IMR-90 (cell line): ENCODE measurements around the gene XPA. TPM values are rescaled to one million over a fixed set of nuclear protein-coding genes. Genes with fewer than 3 reads are reported as not detected.

Experiments
- ATAC-seq: fragments of 200-7000 bp; cut with Tn5 transposase; 2 replicates; pipeline ENCODE4 v1.9.1; 2020; ENCODE audit warnings: low read depth, mild to moderate bottlenecking, moderate library complexity
- BruUV-seq: library from RNA; stranded (reverse); fragments of 400-500 nt; replicated peaks from 2 replicates; lab custom pipeline; 2021; lab: Mats Ljungman, UMichigan
- CTCF ChIA-PET: fragments of 300-600 bp; formaldehyde crosslinking; extraction: SDS; loops from one replicate; lab custom pipeline; 2021; ENCODE audit warnings: antibody characterized with exemption; lab: Yijun Ruan, JAX
- POLR2A ChIA-PET: fragments of 300-600 bp; sonication (Branson Sonifier 250); formaldehyde crosslinking; loops from one replicate; lab custom pipeline; 2022; ENCODE audit warnings: antibody characterized with exemption; ENCODE audit not compliant: unreplicated experiment; lab: Charles Lee
- DNase-seq: peaks from one replicate; pipeline ENCODE4 v3.0.0; 2013
- H2AFZ ChIP-seq: replicated peaks from 2 replicates; pipeline ENCODE3; 2013; ENCODE audit warnings: low read length, mild to moderate bottlenecking; ENCODE audit not compliant: poor library complexity
- H2AK5ac ChIP-seq: 2 replicates; pipeline ENCODE4 v1.6.1; 2013; ENCODE audit warnings: low read depth, low read length, inconsistent platforms
- H2AK9ac ChIP-seq: replicated peaks from 2 replicates; pipeline ENCODE3; 2013; ENCODE audit warnings: mild to moderate bottlenecking, low read depth, low read length, moderate library complexity; ENCODE audit not compliant: poor library complexity
- H2BK120ac ChIP-seq: 2 replicates; pipeline ENCODE4 v1.6.1; 2013; ENCODE audit warnings: low read depth, low read length, inconsistent platforms
- H2BK15ac ChIP-seq: 3 replicates; pipeline ENCODE4 v1.6.1; 2013; ENCODE audit warnings: low read depth, low read length, inconsistent platforms
- H2BK20ac ChIP-seq: 2 replicates; pipeline ENCODE4 v1.6.1; 2013; ENCODE audit warnings: low read depth, mild to moderate bottlenecking, inconsistent platforms, low read length, moderate library complexity
- H2BK5ac ChIP-seq: 2 replicates; pipeline ENCODE4 v1.6.1; 2013; ENCODE audit warnings: mild to moderate bottlenecking, low read depth, low read length, inconsistent platforms; ENCODE audit not compliant: poor library complexity, severe bottlenecking
- H3K14ac ChIP-seq: replicated peaks from 2 replicates; pipeline ENCODE4 v1.6.1; 2013; ENCODE audit warnings: low read depth, low read length, inconsistent platforms
- H3K18ac ChIP-seq: 2 replicates; pipeline ENCODE4 v1.6.1; 2013; ENCODE audit warnings: low read depth, low read length, control low read depth
- H3K23ac ChIP-seq: 2 replicates; pipeline ENCODE4 v1.6.1; 2013; ENCODE audit warnings: low read depth, low read length, inconsistent platforms
- H3K27ac ChIP-seq: 2 replicates; pipeline ENCODE4 v1.5.1; 2013; ENCODE audit warnings: mild to moderate bottlenecking, control low read depth, low read length; ENCODE audit not compliant: insufficient read depth
- H3K27me3 ChIP-seq: 2 replicates; pipeline ENCODE4 v1.6.1; 2013; ENCODE audit warnings: low read length; ENCODE audit not compliant: control insufficient read depth, insufficient read depth
- H3K36me3 ChIP-seq: 2 replicates; pipeline ENCODE4 v1.6.1; 2013; ENCODE audit warnings: low read length, mixed read lengths; ENCODE audit not compliant: control insufficient read depth, insufficient read depth
- H3K4ac ChIP-seq: 2 replicates; pipeline ENCODE4 v1.6.1; 2013; ENCODE audit warnings: low read depth, low read length, inconsistent platforms
- H3K4me1 ChIP-seq: 2 replicates; pipeline ENCODE4 v1.6.1; 2013; ENCODE audit warnings: low read length, mixed read lengths; ENCODE audit not compliant: control insufficient read depth, insufficient read depth
- H3K4me2 ChIP-seq: 2 replicates; pipeline ENCODE4 v1.6.1; 2013; ENCODE audit warnings: low read depth, mild to moderate bottlenecking, control low read depth, low read length, moderate library complexity
- H3K4me3 ChIP-seq: 2 replicates; pipeline ENCODE4 v1.5.1; 2013; ENCODE audit warnings: low read depth, mild to moderate bottlenecking, control low read depth, low read length, moderate library complexity; ENCODE audit not compliant: insufficient read depth
- H3K56ac ChIP-seq: 2 replicates; pipeline ENCODE4 v1.6.1; 2013; ENCODE audit warnings: low read length, inconsistent platforms; ENCODE audit not compliant: insufficient read depth; ENCODE audit errors: extremely low read depth
- H3K79me1 ChIP-seq, 2 experiments: 2 replicates each; pipeline ENCODE4 v1.6.1; 2013; ENCODE audit warnings: low read length in 2 of 2, inconsistent platforms in 1 of 2, low read depth in 1 of 2
- H3K9ac ChIP-seq: 2 replicates; pipeline ENCODE4 v1.6.1; 2013; ENCODE audit warnings: low read depth, low read length, control low read depth
- H3K9me1 ChIP-seq: 2 replicates; pipeline ENCODE4 v1.6.1; 2013; ENCODE audit warnings: low read length, inconsistent platforms; ENCODE audit not compliant: insufficient read depth
- H3K9me3 ChIP-seq: 2 replicates; pipeline ENCODE4 v1.6.1; 2013; ENCODE audit warnings: low read length; ENCODE audit not compliant: control insufficient read depth, insufficient read depth
- H4K20me1 ChIP-seq: 2 replicates; pipeline ENCODE4 v1.6.1; 2013; ENCODE audit warnings: low read length, inconsistent platforms; ENCODE audit not compliant: insufficient read depth
- H4K5ac ChIP-seq: 2 replicates; pipeline ENCODE4 v1.6.1; 2013; ENCODE audit warnings: mild to moderate bottlenecking, low read depth, low read length, control low read depth
- H4K8ac ChIP-seq, 2 experiments: 2 replicates each; pipeline ENCODE4 v1.6.1; 2013; ENCODE audit warnings: low read depth in 2 of 2, low read length in 2 of 2, control low read depth in 1 of 2, inconsistent platforms in 1 of 2
- H4K91ac ChIP-seq: 2 replicates; pipeline ENCODE4 v1.6.1; 2013; ENCODE audit warnings: low read depth, low read length, inconsistent platforms; ENCODE audit not compliant: insufficient read depth
- BHLHE40 ChIP-seq: fragments of 150-350 bp; IDR thresholded peaks from 2 replicates; pipeline ENCODE4 v1.6.1; 2016; ENCODE audit warnings: mild to moderate bottlenecking, low read depth, low read length
- CHD1 ChIP-seq: IDR thresholded peaks from 2 replicates; pipeline ENCODE4 v1.6.1; 2012; ENCODE audit warnings: low read depth, low read length, improper control_type of control experiment
- MAFK ChIP-seq: IDR thresholded peaks from 2 replicates; pipeline ENCODE4 v1.6.1; 2012; ENCODE audit warnings: low read depth, low read length, improper control_type of control experiment
- MAZ ChIP-seq: IDR thresholded peaks from 2 replicates; pipeline ENCODE4 v1.6.1; 2012; ENCODE audit warnings: low read depth, mild to moderate bottlenecking, low read length, improper control_type of control experiment, moderate library complexity, borderline replicate concordance
- POLR2A ChIP-seq: IDR thresholded peaks from 2 replicates; pipeline ENCODE4 v1.6.1; 2012; ENCODE audit warnings: mild to moderate bottlenecking, low read depth, low read length
- RFX5 ChIP-seq: IDR thresholded peaks from 2 replicates; pipeline ENCODE4 v1.8.0; 2012; ENCODE audit warnings: low read depth, mild to moderate bottlenecking, low read length, moderate library complexity
- SMC3 ChIP-seq: fragments of 150-350 bp; IDR thresholded peaks from 2 replicates; pipeline ENCODE4 v1.6.1; 2016; ENCODE audit warnings: low read depth, mild to moderate bottlenecking, antibody characterized with exemption, low read length, moderate library complexity
- WGBS, 2 experiments: methylation state at CpG; one replicate each; pipeline versions ENCODE4 v1.1.5 to v1.1.7; 2013; ENCODE audit warnings: missing lambda C conversion rate in 2 of 2; ENCODE audit not compliant: insufficient read length in 1 of 2; ENCODE audit errors: extremely low coverage in 2 of 2; 5-methylcytosine and 5-hydroxymethylcytosine counted together
- dilution Hi-C: fragments of 300-500 bp; cut with HindIII; formaldehyde crosslinking; loops from one replicate; pipeline ENCODE4 v1.14.3; 2018; ENCODE audit warnings: low sequenced_read_pairs; ENCODE audit not compliant: unreplicated experiment
- in situ Hi-C: fragments of 300-500 bp; cut with MboI; formaldehyde crosslinking; loops from 3 replicates; pipeline ENCODE4 v1.14.3; 2019; ENCODE audit warnings: low sequenced_read_pairs, inconsistent platforms, mixed read lengths
- intact Hi-C: fragments of 100-400 bp; cut with micrococcal nuclease; formaldehyde crosslinking; loops from 2 replicates; pipeline ENCODE4 v1.10.0; 2022
- polyA plus RNA-seq, 3 experiments: library from polyadenylated mRNA; depleted of rRNA; stranded (reverse); fragments of >200 nt; gene quantifications; 2 replicates each; pipeline ENCODE4 v1.2.3, GENCODE V29; 2012; ENCODE audit warnings: low replicate concordance in 1 of 3
- total RNA-seq: library from RNA; depleted of rRNA; stranded (reverse); fragments of >200 nt; gene quantifications from 2 replicates; pipeline ENCODE4 v1.2.3, GENCODE V29; 2012
- TF ChIP-seq, protein P1 (sequence below): conservative IDR thresholded peaks from 2 replicates; pipeline ENCODE4 v1.5.1; 2012; ENCODE audit warnings: mild to moderate bottlenecking, low read depth, low read length, improper control_type of control experiment

XPA gene
- total and polyA plus RNA-seq, 2 of the 4 experiments (the other 2 are of a cell fraction): 1.4 to 2.2 TPM

DNA sequence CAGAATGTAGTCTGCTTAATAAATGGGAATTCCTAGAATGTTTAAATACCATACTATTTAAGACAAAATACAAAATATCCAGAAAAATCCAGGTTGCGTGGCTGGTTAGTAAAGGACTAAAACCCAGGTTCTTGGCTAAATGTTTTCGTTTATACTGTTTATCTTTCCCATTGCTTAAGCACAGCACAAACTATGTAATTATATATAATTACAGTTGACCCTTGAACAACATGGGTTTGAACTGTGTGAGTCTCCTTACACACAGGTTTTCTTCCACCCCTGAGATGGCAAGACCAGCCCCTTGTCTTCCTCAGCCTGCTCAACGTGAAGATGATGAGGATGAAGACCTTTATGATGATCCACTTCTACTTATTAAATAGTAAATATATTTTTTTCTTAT, 24.7 kb downstream of the XPA start:
- Histone ChIP-seq H3K4ac (no peak overlapping the region), H4K8ac (no peak overlapping the region), H3K18ac (no peak overlapping the region), H2AK5ac (no peak overlapping the region), H2BK5ac (no peak overlapping the region), H3K9ac (no peak overlapping the region), H3K79me1 (peaks cover 6 to 8% of the 10 kb centered on the region in 2 experiments; a peak in 3 of 4 replicates), H4K20me1 (no peaks in the 10 kb centered on the region), H3K4me1 (peaks cover 4% of the 10 kb centered on the region; the same call in 1 of the 2 replicates), H3K14ac (no peak overlapping the region), H4K5ac (no peak overlapping the region), H3K36me3 (peaks cover 51% of the 10 kb centered on the region), H3K27me3 (no peaks in the 10 kb centered on the region), H2BK120ac (no peak overlapping the region), H2AK9ac (no peak overlapping the region), H3K56ac (no peak overlapping the region), H3K9me1 (peaks cover 3% of the 10 kb centered on the region; the same call in 1 of the 2 replicates), H2AFZ (no peak overlapping the region), H3K4me3 (no peak overlapping the region), H2BK20ac (no peak overlapping the region), H3K27ac (no peak overlapping the region), H3K4me2 (no peak overlapping the region), H4K91ac (no peak overlapping the region), H3K9me3 (no peaks in the 10 kb centered on the region), H3K23ac (no peak overlapping the region), H2BK15ac (no peak overlapping the region)
- CTCF ChIA-PET: no interaction called here
- dilution Hi-C loops (no loop called here), intact Hi-C loops (no loop called here), in situ Hi-C loops (no loop called here)
- no peak for DNase-seq
- no CpG with 5 or more reads among the region's 3 CpGs for WGBS, 2 experiments
- no TSS peak for BruUV-seq
- POLR2A ChIA-PET: no interaction called here
- TF ChIP-seq, protein P1, sequence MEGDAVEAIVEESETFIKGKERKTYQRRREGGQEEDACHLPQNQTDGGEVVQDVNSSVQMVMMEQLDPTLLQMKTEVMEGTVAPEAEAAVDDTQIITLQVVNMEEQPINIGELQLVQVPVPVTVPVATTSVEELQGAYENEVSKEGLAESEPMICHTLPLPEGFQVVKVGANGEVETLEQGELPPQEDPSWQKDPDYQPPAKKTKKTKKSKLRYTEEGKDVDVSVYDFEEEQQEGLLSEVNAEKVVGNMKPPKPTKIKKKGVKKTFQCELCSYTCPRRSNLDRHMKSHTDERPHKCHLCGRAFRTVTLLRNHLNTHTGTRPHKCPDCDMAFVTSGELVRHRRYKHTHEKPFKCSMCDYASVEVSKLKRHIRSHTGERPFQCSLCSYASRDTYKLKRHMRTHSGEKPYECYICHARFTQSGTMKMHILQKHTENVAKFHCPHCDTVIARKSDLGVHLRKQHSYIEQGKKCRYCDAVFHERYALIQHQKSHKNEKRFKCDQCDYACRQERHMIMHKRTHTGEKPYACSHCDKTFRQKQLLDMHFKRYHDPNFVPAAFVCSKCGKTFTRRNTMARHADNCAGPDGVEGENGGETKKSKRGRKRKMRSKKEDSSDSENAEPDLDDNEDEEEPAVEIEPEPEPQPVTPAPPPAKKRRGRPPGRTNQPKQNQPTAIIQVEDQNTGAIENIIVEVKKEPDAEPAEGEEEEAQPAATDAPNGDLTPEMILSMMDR: no peak
- TF ChIP-seq SMC3 (no peak), MAZ (no peak), RFX5 (no peak), MAFK (no peak), CHD1 (no peak), BHLHE40 (no peak), POLR2A (no peak)
- no peak for ATAC-seq
